ENCODE measurements around the gene MAML2.

DNA sequence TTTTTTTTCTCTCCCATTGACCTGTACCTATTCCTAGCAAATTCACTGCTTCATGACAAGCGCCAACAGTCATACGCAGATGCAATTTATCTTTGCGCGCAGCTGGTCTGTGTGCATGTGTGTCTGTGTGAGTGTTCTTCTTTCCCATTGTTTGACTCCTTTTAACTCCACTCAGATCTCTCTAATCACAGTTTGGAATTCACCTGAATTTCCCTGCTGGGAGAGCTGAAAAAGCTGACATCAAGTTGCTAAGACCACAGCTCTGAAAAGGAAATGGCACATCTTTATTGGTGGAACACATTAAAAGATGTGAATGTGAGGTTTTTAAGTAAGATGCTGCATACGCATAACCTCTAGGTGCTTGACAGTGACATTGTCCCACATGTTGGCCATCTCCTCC lies 231.7 kb downstream of the MAML2 start:
- TF ChIP-seq, protein P1, sequence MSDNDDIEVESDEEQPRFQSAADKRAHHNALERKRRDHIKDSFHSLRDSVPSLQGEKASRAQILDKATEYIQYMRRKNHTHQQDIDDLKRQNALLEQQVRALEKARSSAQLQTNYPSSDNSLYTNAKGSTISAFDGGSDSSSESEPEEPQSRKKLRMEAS (IDR thresholded peaks at IDR 0.05; ENCODE audit: low read depth), result no peak
- TF ChIP-seq GABPA (IDR thresholded peaks at IDR 0.05; ENCODE audit: low read depth), result no peak
- TF ChIP-seq ELF1 (IDR thresholded peaks at IDR 0.05), result no peak
- no peak for TF ChIP-seq PBX3 (IDR thresholded peaks at IDR 0.05)
- TF ChIP-seq CTCF (IDR thresholded peaks at IDR 0.05), result no peak
- no peak for TF ChIP-seq POLR2AphosphoS5 (IDR thresholded peaks at IDR 0.05; ENCODE audit: low read depth, low read length)
- TF ChIP-seq RAD21 (IDR thresholded peaks at IDR 0.05; ENCODE audit: low read length), result no peak
- no peak for TF ChIP-seq MXI1 (IDR thresholded peaks at IDR 0.05; ENCODE audit: low read depth, low read length)
- no peak for TF ChIP-seq RFX5 (IDR thresholded peaks at IDR 0.05; ENCODE audit: low read length)
- TF ChIP-seq EP300 (IDR thresholded peaks at IDR 0.05; ENCODE audit: borderline replicate concordance in 1 of 2, low read depth in 1 of 2, low read length in 1 of 2), result no peak
- no peak for TF ChIP-seq CHD2 (IDR thresholded peaks at IDR 0.05; ENCODE audit: low read length, partially characterized antibody)

Data from SK-N-SH (cell line).